Activated CD4-positive, alpha-beta T cell treated with anti-CD3 and anti-CD28 coated beads for 48 hours (primary cell): ENCODE data around the gene TEX35.
"Not testable (repeated sequence)": the region's sequence is repeated elsewhere in the genome, so short reads cannot be mapped to it uniquely, and the experiment has no call there.

Experiments used
- DNase-seq: peaks from one replicate; pipeline ENCODE4 v3.0.0-alpha.2; 2020

Gene TEX35

GRCh38 chr1:178495741-178496409, 17.0 kb upstream of the TEX35 start:
- DNase-seq, result no peak

- no peak for DNase-seq
These were observed 16.3 kb upstream of the TEX35 start, which contains the start of gene CLEC20A for GRCh38 chr1:178496410-178497135. CLEC20A (minus strand) TSS chr1:178496964; CDS start chr1:178496939, 25 bp downstream.

- no peak for DNase-seq
These were observed 14.9 kb upstream of the TEX35 start for GRCh38 chr1:178497903-178498478.

GRCh38 chr1:178498896-178499675, 13.8 kb upstream of the TEX35 start:
- DNase-seq, result no peak

- no peak for DNase-seq
These were observed 12.7 kb upstream of the TEX35 start for GRCh38 chr1:178500091-178500770.

- DNase-seq, result no peak
These were observed 11.9 kb upstream of the TEX35 start for GRCh38 chr1:178500936-178501554.

- peak; percentile 78 for DNase-seq
These were observed 11.1 kb upstream of the TEX35 start for GRCh38 chr1:178501705-178502329.

GRCh38 chr1:178502330-178502714, 10.6 kb upstream of the TEX35 start:
- DNase-seq, result no peak

- no peak for DNase-seq
These were observed 10.1 kb upstream of the TEX35 start for GRCh38 chr1:178502856-178503255.

GRCh38 chr1:178503316-178503715, 9.6 kb upstream of the TEX35 start:
- not testable (repeated sequence) for DNase-seq

GRCh38 chr1:178503849-178504248, 9.1 kb upstream of the TEX35 start:
- DNase-seq, result no peak

GRCh38 chr1:178504286-178504685, 8.6 kb upstream of the TEX35 start:
- DNase-seq, result no peak

- DNase-seq, result no peak
These were observed 6.7 kb upstream of the TEX35 start for GRCh38 chr1:178506177-178506576.

- no peak for DNase-seq
These were observed 6.2 kb upstream of the TEX35 start for GRCh38 chr1:178506669-178507068.

GRCh38 chr1:178509414-178510007, 3.4 kb upstream of the TEX35 start:
- DNase-seq, result no peak

GRCh38 chr1:178510155-178510554, 2.8 kb upstream of the TEX35 start:
- DNase-seq, result no peak

GRCh38 chr1:178513278-178513983, 522 bp downstream of the TEX35 start:
- DNase-seq, result no peak

- DNase-seq, result no peak
These were observed 3.2 kb downstream of the TEX35 start for GRCh38 chr1:178516110-178516509.

- DNase-seq, result no peak
These were observed 6.0 kb downstream of the TEX35 start for GRCh38 chr1:178518894-178519293.

- DNase-seq, result no peak
These were observed 7.9 kb downstream of the TEX35 start for GRCh38 chr1:178520803-178521202.

- DNase-seq, result no peak
These were observed 8.3 kb downstream of the TEX35 start for GRCh38 chr1:178521241-178521640.
